ENCODE data around the gene ATP10D.
A peak's percentile ranks its signal among the peaks of the same experiment; 100 is the strongest.

Gene ATP10D

GRCh38 chr4:47485047-47485692, at the start of gene ATP10D:
ATP10D (plus strand) TSS chr4:47485275; CDS start chr4:47512541, 27,266 bp downstream.
- peak within 1 kb of the TSS; percentile 76 for H3K4me3 ChIP-seq (ENCODE audit: low read depth, low read length)
- peak; percentile 96 for DNase-seq (ENCODE audit: low read depth)
- peak; percentile 38 for TF ChIP-seq CTCF (conservative IDR thresholded peaks at IDR 0.05; ENCODE audit: low read depth, low read length)

GRCh38 chr4:47442980-47443379, 42.1 kb upstream of the ATP10D start:
- no peak overlapping the region for H3K4me3 ChIP-seq (ENCODE audit: low read depth, low read length)

GRCh38 chr4:47444031-47444430, 41.0 kb upstream of the ATP10D start:
- no peak for DNase-seq (ENCODE audit: low read depth)
- TF ChIP-seq CTCF (conservative IDR thresholded peaks at IDR 0.05; ENCODE audit: low read depth, low read length) = no peak

More at GRCh38 chr4:47442980-47443379, 42.1 kb upstream of the ATP10D start:
- DNase-seq (ENCODE audit: low read depth) = no peak
- no peak for TF ChIP-seq CTCF (conservative IDR thresholded peaks at IDR 0.05; ENCODE audit: low read depth, low read length)

GRCh38 chr4:47451657-47452056, 33.4 kb upstream of the ATP10D start:
- H3K4me3 ChIP-seq (ENCODE audit: low read depth, low read length) = no peak overlapping the region
- no peak for TF ChIP-seq CTCF (conservative IDR thresholded peaks at IDR 0.05; ENCODE audit: low read depth, low read length)
- peak; percentile 30 for DNase-seq (ENCODE audit: low read depth)

More at GRCh38 chr4:47444031-47444430, 41.0 kb upstream of the ATP10D start:
- H3K4me3 ChIP-seq (ENCODE audit: low read depth, low read length) = no peak overlapping the region

GRCh38 chr4:47462799-47463234, 22.3 kb upstream of the ATP10D start:
- DNase-seq (ENCODE audit: low read depth) = peak; percentile 31
- TF ChIP-seq CTCF (conservative IDR thresholded peaks at IDR 0.05; ENCODE audit: low read depth, low read length) = no peak
- H3K4me3 ChIP-seq (ENCODE audit: low read depth, low read length) = peak overlapping the region; percentile 91

- DNase-seq (ENCODE audit: low read depth) = peak; percentile 98
- TF ChIP-seq CTCF (conservative IDR thresholded peaks at IDR 0.05; ENCODE audit: low read depth, low read length) = no peak
Measured at GRCh38 chr4:47463235-47463956, 21.7 kb upstream of the ATP10D start, which contains the start of gene COMMD8. COMMD8 (minus strand) TSS chr4:47463702; CDS start chr4:47463651, 51 bp downstream.

More at GRCh38 chr4:47463235-47463956, 21.7 kb upstream of the ATP10D start, which contains the start of gene COMMD8:
- peak within 1 kb of the TSS; percentile 91 for H3K4me3 ChIP-seq (ENCODE audit: low read depth, low read length)

Data from choroid plexus epithelial cell (primary cell).